Coronary artery (tissue), 2 donors: ENCODE results near the gene ADARB2.

Experiments
- DNase-seq: peaks from one replicate; pipeline ENCODE4 v3.0.0-alpha.2; 2017; ENCODE audit warnings: low spot score
- H3K27ac ChIP-seq, 2 donors: fragments of 200-600 bp; sonication (generic); one replicate each; pipeline ENCODE4 v1.5.1; 2016 to 2019
- H3K4me3 ChIP-seq: fragments of 200-600 bp; sonication (generic); 2 replicates; pipeline ENCODE4 v1.5.1; 2016; ENCODE audit warnings: mild to moderate bottlenecking, moderate library complexity
- CTCF ChIP-seq: fragments of 200-600 bp; sonication (generic); IDR thresholded peaks from one replicate; pipeline ENCODE4 v1.5.1; 2019; ENCODE audit warnings: antibody characterized with exemption

ADARB2 gene

GRCh38 chr10:1182280-1183032 lies 554.9 kb downstream of the ADARB2 start:
- Histone ChIP-seq H3K27ac (no peak overlapping the region), H3K4me3 (no peak overlapping the region)
- no peak for DNase-seq
- no peak for TF ChIP-seq CTCF

- Histone ChIP-seq H3K27ac (no peak overlapping the region), H3K4me3 (no peak overlapping the region)
- no peak for DNase-seq
- TF ChIP-seq CTCF: no peak
Measured at GRCh38 chr10:1180836-1181235, 556.5 kb downstream of the ADARB2 start.

GRCh38 chr10:1180071-1180730 lies 557.1 kb downstream of the ADARB2 start:
- TF ChIP-seq CTCF: no peak
- no peak for DNase-seq
- no peak overlapping the region for H3K27ac ChIP-seq
- no peak overlapping the region for H3K4me3 ChIP-seq

GRCh38 chr10:1179346-1180070 lies 557.8 kb downstream of the ADARB2 start:
- TF ChIP-seq CTCF: no peak
- no peak overlapping the region for H3K27ac ChIP-seq
- H3K4me3 ChIP-seq: no peak overlapping the region
- no peak for DNase-seq

GRCh38 chr10:1178506-1178905 lies 558.8 kb downstream of the ADARB2 start:
- Histone ChIP-seq H3K27ac (no peak overlapping the region), H3K4me3 (no peak overlapping the region)
- DNase-seq: no peak
- no peak for TF ChIP-seq CTCF

GRCh38 chr10:1177936-1178335 lies 559.4 kb downstream of the ADARB2 start:
- Histone ChIP-seq H3K27ac (no peak overlapping the region), H3K4me3 (no peak overlapping the region)
- DNase-seq: no peak
- TF ChIP-seq CTCF: no peak
